Measurements from ENCODE around the gene PHYH.

DNA sequence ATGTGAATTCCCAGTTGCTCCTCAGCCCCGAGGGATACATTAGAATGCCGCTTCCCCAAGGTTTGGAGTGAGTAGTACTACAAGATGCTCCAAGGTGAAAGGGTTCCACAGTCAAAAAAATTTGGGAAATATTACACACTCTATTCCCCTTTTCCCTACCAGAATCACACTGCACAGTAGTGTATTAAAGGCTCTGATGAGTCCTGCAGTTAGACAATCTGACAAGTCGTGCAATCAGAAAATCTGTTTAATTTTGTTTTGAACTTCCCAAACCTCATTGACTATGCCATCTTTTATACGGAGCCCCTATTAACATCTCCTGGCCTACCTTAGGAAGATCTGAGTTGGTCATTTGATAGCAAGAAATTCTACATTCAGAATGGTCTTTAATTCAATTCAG is 52.1 kb downstream of the PHYH start:
- TF ChIP-seq, protein P1, sequence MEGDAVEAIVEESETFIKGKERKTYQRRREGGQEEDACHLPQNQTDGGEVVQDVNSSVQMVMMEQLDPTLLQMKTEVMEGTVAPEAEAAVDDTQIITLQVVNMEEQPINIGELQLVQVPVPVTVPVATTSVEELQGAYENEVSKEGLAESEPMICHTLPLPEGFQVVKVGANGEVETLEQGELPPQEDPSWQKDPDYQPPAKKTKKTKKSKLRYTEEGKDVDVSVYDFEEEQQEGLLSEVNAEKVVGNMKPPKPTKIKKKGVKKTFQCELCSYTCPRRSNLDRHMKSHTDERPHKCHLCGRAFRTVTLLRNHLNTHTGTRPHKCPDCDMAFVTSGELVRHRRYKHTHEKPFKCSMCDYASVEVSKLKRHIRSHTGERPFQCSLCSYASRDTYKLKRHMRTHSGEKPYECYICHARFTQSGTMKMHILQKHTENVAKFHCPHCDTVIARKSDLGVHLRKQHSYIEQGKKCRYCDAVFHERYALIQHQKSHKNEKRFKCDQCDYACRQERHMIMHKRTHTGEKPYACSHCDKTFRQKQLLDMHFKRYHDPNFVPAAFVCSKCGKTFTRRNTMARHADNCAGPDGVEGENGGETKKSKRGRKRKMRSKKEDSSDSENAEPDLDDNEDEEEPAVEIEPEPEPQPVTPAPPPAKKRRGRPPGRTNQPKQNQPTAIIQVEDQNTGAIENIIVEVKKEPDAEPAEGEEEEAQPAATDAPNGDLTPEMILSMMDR (conservative IDR thresholded peaks at IDR 0.05 in 1 of 2, IDR thresholded peaks at IDR 0.05 in 1 of 2; ENCODE audit: low read depth in 1 of 2, low read length in 2 of 2) = no peak
- no peak for TF ChIP-seq EZH2 (IDR thresholded peaks at IDR 0.05; ENCODE audit: low read length, missing control alignments)
